ENCODE data around the gene LDLRAD2.
A peak's percentile ranks its signal among the peaks of the same experiment; 100 is the strongest.
"Not testable (repeated sequence)": the region's sequence is repeated elsewhere in the genome, so short reads cannot be mapped to it uniquely, and the experiment has no call there.

LDLRAD2 gene

GRCh38 chr1:21823206-21823979, 11.3 kb downstream of the LDLRAD2 start:
- H3K36me3 ChIP-seq = peaks cover 68% of the 10 kb centered on the region
- no peak overlapping the region for H3K4me2 ChIP-seq
- H3K27me3 ChIP-seq = no peaks in the 10 kb centered on the region
- H3K4me3 ChIP-seq = no peak overlapping the region
- H4K20me1 ChIP-seq = no peaks in the 10 kb centered on the region
- H3K4me1 ChIP-seq = peaks cover 21% of the 10 kb centered on the region
- peak overlapping the region; percentile 44; the same call in 1 of the 2 replicates for H3K27ac ChIP-seq
- no peak for TF ChIP-seq Cebpa-rat (IDR thresholded peaks at IDR 0.05)
- H3K9ac ChIP-seq = no peak overlapping the region
- H3K9me3 ChIP-seq = no peaks in the 10 kb centered on the region

- no peak for TF ChIP-seq Cebpa-rat (IDR thresholded peaks at IDR 0.05)
- Histone ChIP-seq H3K4me2 (no peak overlapping the region), H3K4me3 (no peak overlapping the region), H3K9ac (no peak overlapping the region), H3K27ac (peak overlapping the region; percentile 44; the same call in 1 of the 2 replicates), H4K20me1 (no peaks in the 10 kb centered on the region), H3K27me3 (no peaks in the 10 kb centered on the region), H3K9me3 (no peaks in the 10 kb centered on the region), H3K36me3 (peaks cover 76% of the 10 kb centered on the region), H3K4me1 (peaks cover 15% of the 10 kb centered on the region)
These were observed 12.1 kb downstream of the LDLRAD2 start for GRCh38 chr1:21823980-21824702.

DNA sequence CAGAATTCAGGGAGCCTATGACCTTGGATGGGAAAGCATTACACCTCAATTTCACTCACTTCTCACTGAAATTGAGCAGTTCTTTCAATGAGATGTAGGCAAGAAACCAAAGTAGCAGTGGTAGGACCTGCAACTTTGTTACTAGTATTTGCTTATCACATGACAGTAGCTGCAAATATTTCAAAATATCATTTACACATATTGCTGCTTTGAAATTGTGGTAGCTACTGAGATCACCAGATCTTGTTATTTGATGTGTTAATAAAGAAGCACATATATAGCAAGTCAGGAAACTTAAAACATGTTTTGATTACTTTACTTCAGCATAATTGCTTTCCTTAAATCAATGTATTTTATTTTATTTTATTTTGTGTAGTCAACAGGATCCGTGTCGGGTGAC, 12.9 kb downstream of the LDLRAD2 start:
- H3K4me1 ChIP-seq = peaks cover 14% of the 10 kb centered on the region
- no peak overlapping the region for H3K4me2 ChIP-seq
- H3K9ac ChIP-seq = no peak overlapping the region
- TF ChIP-seq Cebpa-rat (IDR thresholded peaks at IDR 0.05) = no peak
- no peaks in the 10 kb centered on the region for H3K9me3 ChIP-seq
- no peak overlapping the region for H3K4me3 ChIP-seq
- H3K27ac ChIP-seq = no peak overlapping the region
- H4K20me1 ChIP-seq = no peaks in the 10 kb centered on the region
- peaks cover 84% of the 10 kb centered on the region for H3K36me3 ChIP-seq
- no peaks in the 10 kb centered on the region for H3K27me3 ChIP-seq

- no peaks in the 10 kb centered on the region for H3K9me3 ChIP-seq
- H3K36me3 ChIP-seq = peaks cover 86% of the 10 kb centered on the region
- peaks cover 14% of the 10 kb centered on the region for H3K4me1 ChIP-seq
- no peak for TF ChIP-seq Cebpa-rat (IDR thresholded peaks at IDR 0.05)
- no peaks in the 10 kb centered on the region for H3K27me3 ChIP-seq
- no peak overlapping the region for H3K9ac ChIP-seq
- no peaks in the 10 kb centered on the region for H4K20me1 ChIP-seq
- no peak overlapping the region for H3K4me3 ChIP-seq
- H3K27ac ChIP-seq = no peak overlapping the region
- H3K4me2 ChIP-seq = no peak overlapping the region
These were observed 13.3 kb downstream of the LDLRAD2 start for GRCh38 chr1:21825393-21825792.

GRCh38 chr1:21826694-21827093, 14.6 kb downstream of the LDLRAD2 start:
- not testable (repeated sequence) for H3K9me3 ChIP-seq, H3K9ac ChIP-seq, H3K27me3 ChIP-seq, H4K20me1 ChIP-seq, H3K4me3 ChIP-seq, H3K27ac ChIP-seq, H3K4me2 ChIP-seq
- Histone ChIP-seq H3K4me1 (peaks cover 14% of the 10 kb centered on the region), H3K36me3 (peaks cover 86% of the 10 kb centered on the region)

DNA sequence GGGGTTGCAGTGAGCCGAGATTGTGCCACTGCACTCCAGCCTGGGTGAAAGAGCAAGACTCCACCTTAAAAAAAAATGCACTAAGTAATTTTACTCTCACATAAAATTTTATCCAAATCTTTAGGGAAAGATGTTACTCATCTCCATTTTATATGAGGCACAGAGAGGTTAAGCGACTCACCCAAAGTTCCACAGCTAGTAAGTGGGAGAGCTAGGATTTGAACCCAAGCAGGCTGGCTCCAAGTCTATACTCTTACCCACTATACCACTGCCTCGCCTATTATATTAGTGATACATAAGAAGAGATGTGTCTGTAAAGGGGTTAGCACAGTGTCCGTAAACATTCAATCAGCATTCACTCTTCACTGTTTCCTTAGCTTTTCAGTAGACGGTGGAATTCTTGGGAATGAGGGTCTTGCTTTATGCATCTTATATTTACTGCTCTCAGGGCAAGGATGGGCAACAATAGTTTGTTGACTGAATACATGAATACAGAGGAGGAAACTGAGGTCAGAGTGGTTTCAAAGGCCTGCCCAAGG, 15.1 kb downstream of the LDLRAD2 start:
- H3K9ac ChIP-seq = no peak overlapping the region
- H3K9me3 ChIP-seq = no peaks in the 10 kb centered on the region
- no peak overlapping the region for H3K4me3 ChIP-seq
- no peak for TF ChIP-seq Cebpa-rat (IDR thresholded peaks at IDR 0.05)
- H3K4me1 ChIP-seq = peaks cover 14% of the 10 kb centered on the region
- H3K27me3 ChIP-seq = no peaks in the 10 kb centered on the region
- no peak overlapping the region for H3K4me2 ChIP-seq
- no peak overlapping the region for H3K27ac ChIP-seq
- H3K36me3 ChIP-seq = peaks cover 86% of the 10 kb centered on the region
- no peaks in the 10 kb centered on the region for H4K20me1 ChIP-seq

GRCh38 chr1:21828075-21828474, 16.0 kb downstream of the LDLRAD2 start:
- H3K4me1 ChIP-seq = peaks cover 14% of the 10 kb centered on the region
- H3K27me3 ChIP-seq = no peaks in the 10 kb centered on the region
- no peak for TF ChIP-seq Cebpa-rat (IDR thresholded peaks at IDR 0.05)
- no peaks in the 10 kb centered on the region for H3K9me3 ChIP-seq
- H3K27ac ChIP-seq = no peak overlapping the region
- H3K36me3 ChIP-seq = peaks cover 90% of the 10 kb centered on the region
- H3K4me3 ChIP-seq = no peak overlapping the region
- H4K20me1 ChIP-seq = no peaks in the 10 kb centered on the region
- no peak overlapping the region for H3K4me2 ChIP-seq
- no peak overlapping the region for H3K9ac ChIP-seq

DNA sequence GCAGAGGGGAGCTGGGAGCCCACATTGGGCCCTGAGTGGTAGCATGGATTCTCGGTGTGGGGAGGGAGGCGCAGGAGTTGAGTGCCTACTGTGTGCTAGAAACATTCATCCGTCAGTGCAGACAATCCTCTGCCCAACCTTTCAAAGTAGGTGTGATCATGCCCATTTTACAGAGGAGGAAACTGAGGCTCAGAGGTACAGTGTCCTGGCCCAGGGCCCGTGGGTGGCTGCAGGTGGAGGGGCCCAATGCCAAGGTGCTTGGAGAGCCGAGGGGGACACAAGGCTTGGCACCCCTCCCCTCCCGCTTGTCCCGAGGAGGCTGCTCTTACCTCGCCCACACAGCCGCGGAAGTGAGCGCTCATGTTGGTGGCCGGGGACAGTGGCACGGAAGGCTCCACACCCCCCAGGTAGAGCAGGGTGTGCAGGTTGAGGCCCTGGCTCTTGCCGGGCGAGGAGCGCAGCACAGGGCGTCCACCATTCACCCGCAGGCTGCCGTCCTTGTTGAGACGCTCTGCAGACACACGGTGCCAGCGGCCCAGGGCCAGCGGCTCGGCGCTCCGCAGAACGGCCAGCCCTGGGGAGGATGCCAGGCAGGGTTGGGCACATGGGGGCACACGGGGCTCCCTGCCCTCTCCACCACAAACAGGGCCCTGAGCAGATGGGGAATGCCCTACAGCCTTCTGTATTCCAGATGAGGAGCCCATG, 16.6 kb downstream of the LDLRAD2 start:
- Histone ChIP-seq H3K36me3 (peaks cover 90% of the 10 kb centered on the region), H3K9me3 (peaks cover 4% of the 10 kb centered on the region), H3K27ac (no peak overlapping the region), H3K27me3 (no peaks in the 10 kb centered on the region), H3K4me2 (no peak overlapping the region), H3K4me1 (peaks cover 9% of the 10 kb centered on the region), H3K9ac (no peak overlapping the region), H4K20me1 (no peaks in the 10 kb centered on the region), H3K4me3 (no peak overlapping the region)
- no peak for TF ChIP-seq Cebpa-rat (IDR thresholded peaks at IDR 0.05)

GRCh38 chr1:21829294-21829693, 17.2 kb downstream of the LDLRAD2 start:
- H3K9me3 ChIP-seq = peaks cover 11% of the 10 kb centered on the region
- peaks cover 90% of the 10 kb centered on the region for H3K36me3 ChIP-seq
- no peak overlapping the region for H3K4me3 ChIP-seq
- no peaks in the 10 kb centered on the region for H3K27me3 ChIP-seq
- H3K9ac ChIP-seq = no peak overlapping the region
- H3K4me1 ChIP-seq = peaks cover 3% of the 10 kb centered on the region
- no peaks in the 10 kb centered on the region for H4K20me1 ChIP-seq
- H3K27ac ChIP-seq = no peak overlapping the region
- TF ChIP-seq Cebpa-rat (IDR thresholded peaks at IDR 0.05) = no peak
- no peak overlapping the region for H3K4me2 ChIP-seq

Data from BLaER1 (cell line).